Measurements from ENCODE around the gene MEAF6. TPM values are rescaled to one million over a fixed set of nuclear protein-coding genes. Genes with fewer than 3 reads are reported as not detected.
A peak's percentile ranks its signal among the peaks of the same experiment; 100 is the strongest.
"Not testable (repeated sequence)": the region's sequence is repeated elsewhere in the genome, so short reads cannot be mapped to it uniquely, and the experiment has no call there.

MEAF6 gene
- 78.2 and 83.1 TPM in 2 replicates for total RNA-seq
- long read RNA-seq, transcript MEAF6-208 (9 exons, 1,351 nt): minor isoform, 5 of 353 reads
- long read RNA-seq, transcript MEAF6-201 (7 exons, 1,525 nt): major isoform, 281 of 353 reads
- long read RNA-seq, transcript MEAF6-204 (8 exons, 2,147 nt): minor isoform, 9 of 353 reads
- long read RNA-seq, transcript MEAF6-206 (8 exons, 1,408 nt): minor isoform, 42 of 353 reads
- long read RNA-seq, partial matches to known transcripts: 3 of 353 reads
- long read RNA-seq, other reads (novel, unspliced or antisense): 12 of 353 reads

GRCh38 chr1:37514350-37515184 is at the start of gene MEAF6:
Gene MEAF6 (minus strand): TSS chr1:37514766. CDS start chr1:37514746, 20 bp downstream.
- Mint-ChIP-seq H3K9me3 (ENCODE audit: low read depth) (no peaks in the 10 kb centered on the region), H3K36me3 (ENCODE audit: insufficient read depth) (peaks cover 6% of the 10 kb centered on the region), H3K27ac (peak within 1 kb of the TSS; percentile 99), H3K4me3 (ENCODE audit: low read depth) (peak within 1 kb of the TSS; percentile 97), H3K4me1 (ENCODE audit: low read depth) (peaks cover 12% of the 10 kb centered on the region), H3K27me3 (peaks cover 2% of the 10 kb centered on the region)
- TF ChIP-seq, protein P1, sequence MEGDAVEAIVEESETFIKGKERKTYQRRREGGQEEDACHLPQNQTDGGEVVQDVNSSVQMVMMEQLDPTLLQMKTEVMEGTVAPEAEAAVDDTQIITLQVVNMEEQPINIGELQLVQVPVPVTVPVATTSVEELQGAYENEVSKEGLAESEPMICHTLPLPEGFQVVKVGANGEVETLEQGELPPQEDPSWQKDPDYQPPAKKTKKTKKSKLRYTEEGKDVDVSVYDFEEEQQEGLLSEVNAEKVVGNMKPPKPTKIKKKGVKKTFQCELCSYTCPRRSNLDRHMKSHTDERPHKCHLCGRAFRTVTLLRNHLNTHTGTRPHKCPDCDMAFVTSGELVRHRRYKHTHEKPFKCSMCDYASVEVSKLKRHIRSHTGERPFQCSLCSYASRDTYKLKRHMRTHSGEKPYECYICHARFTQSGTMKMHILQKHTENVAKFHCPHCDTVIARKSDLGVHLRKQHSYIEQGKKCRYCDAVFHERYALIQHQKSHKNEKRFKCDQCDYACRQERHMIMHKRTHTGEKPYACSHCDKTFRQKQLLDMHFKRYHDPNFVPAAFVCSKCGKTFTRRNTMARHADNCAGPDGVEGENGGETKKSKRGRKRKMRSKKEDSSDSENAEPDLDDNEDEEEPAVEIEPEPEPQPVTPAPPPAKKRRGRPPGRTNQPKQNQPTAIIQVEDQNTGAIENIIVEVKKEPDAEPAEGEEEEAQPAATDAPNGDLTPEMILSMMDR (IDR thresholded peaks at IDR 0.05; ENCODE audit: unreplicated experiment): peak; percentile 85
- DNase-seq (ENCODE audit: low spot score, unreplicated experiment): peak; percentile 78

GRCh38 chr1:37562984-37563383 is 48.4 kb upstream of the MEAF6 start:
- DNase-seq (ENCODE audit: low spot score, unreplicated experiment): no peak
- H3K27ac Mint-ChIP-seq: no peak overlapping the region
- H3K36me3 Mint-ChIP-seq (ENCODE audit: insufficient read depth): peaks cover 29% of the 10 kb centered on the region
- H3K27me3 Mint-ChIP-seq: no peaks in the 10 kb centered on the region
- TF ChIP-seq, protein P1 (IDR thresholded peaks at IDR 0.05; ENCODE audit: unreplicated experiment): no peak
- no peak overlapping the region for H3K4me3 Mint-ChIP-seq (ENCODE audit: low read depth)
- peaks cover 24% of the 10 kb centered on the region for H3K4me1 Mint-ChIP-seq (ENCODE audit: low read depth)
- no peaks in the 10 kb centered on the region for H3K9me3 Mint-ChIP-seq (ENCODE audit: low read depth)

- Mint-ChIP-seq H3K4me1 (ENCODE audit: low read depth) (peaks cover 36% of the 10 kb centered on the region), H3K9me3 (ENCODE audit: low read depth) (no peaks in the 10 kb centered on the region), H3K27ac (peak overlapping the region; percentile 34), H3K36me3 (ENCODE audit: insufficient read depth) (peaks cover 24% of the 10 kb centered on the region), H3K4me3 (ENCODE audit: low read depth) (no peak overlapping the region), H3K27me3 (no peaks in the 10 kb centered on the region)
- DNase-seq (ENCODE audit: low spot score, unreplicated experiment): no peak
- TF ChIP-seq, protein P1 (IDR thresholded peaks at IDR 0.05; ENCODE audit: unreplicated experiment): peak; percentile 36
These were observed 46.9 kb upstream of the MEAF6 start for GRCh38 chr1:37561133-37562132.

DNA sequence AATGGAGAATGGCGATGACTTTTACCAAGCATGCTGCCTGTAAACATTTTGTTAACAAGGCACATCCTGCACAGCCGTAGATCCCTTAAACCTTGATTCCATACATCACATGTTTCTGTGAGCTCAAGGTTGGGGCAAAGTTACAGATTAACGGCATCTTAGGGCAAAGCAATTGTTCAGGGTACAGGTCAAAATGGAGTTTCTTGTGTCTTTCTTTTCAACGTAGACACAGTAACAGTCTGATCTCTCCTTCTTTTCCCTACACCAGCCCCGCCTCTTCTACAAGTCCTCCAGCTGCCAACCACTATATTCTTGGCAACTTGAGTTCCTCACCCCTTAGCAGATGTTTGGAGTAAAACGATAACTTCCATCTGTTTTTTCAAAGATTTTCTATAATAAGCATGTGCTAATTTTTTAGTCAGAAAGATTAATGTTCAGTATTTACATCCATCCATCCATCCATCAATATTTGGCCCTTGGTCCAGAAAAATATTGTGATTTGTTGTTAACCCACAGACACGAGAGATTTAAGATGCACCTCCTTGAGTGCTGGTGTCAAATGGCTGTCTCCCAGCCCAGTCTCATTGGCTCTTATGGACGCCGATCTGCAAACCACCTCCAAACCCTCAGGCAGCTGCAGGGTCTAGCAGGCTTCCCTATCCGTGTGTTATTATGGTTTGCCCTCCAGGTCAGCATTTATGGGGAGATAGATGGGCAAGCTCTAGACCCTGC is 46.0 kb upstream of the MEAF6 start:
- Mint-ChIP-seq H3K4me3 (ENCODE audit: low read depth) (no peak overlapping the region), H3K4me1 (ENCODE audit: low read depth) (peaks cover 37% of the 10 kb centered on the region), H3K27ac (peak overlapping the region; percentile 64), H3K27me3 (no peaks in the 10 kb centered on the region), H3K9me3 (ENCODE audit: low read depth) (no peaks in the 10 kb centered on the region), H3K36me3 (ENCODE audit: insufficient read depth) (peaks cover 23% of the 10 kb centered on the region)
- TF ChIP-seq, protein P1 (IDR thresholded peaks at IDR 0.05; ENCODE audit: unreplicated experiment): no peak
- DNase-seq (ENCODE audit: low spot score, unreplicated experiment): no peak

GRCh38 chr1:37559957-37560379 is 45.4 kb upstream of the MEAF6 start:
- H3K36me3 Mint-ChIP-seq (ENCODE audit: insufficient read depth): peaks cover 19% of the 10 kb centered on the region
- H3K9me3 Mint-ChIP-seq (ENCODE audit: low read depth); H3K27me3 Mint-ChIP-seq; DNase-seq (ENCODE audit: low spot score, unreplicated experiment); H3K4me3 Mint-ChIP-seq (ENCODE audit: low read depth): not testable (repeated sequence)
- H3K27ac Mint-ChIP-seq: peak overlapping the region; percentile 30
- H3K4me1 Mint-ChIP-seq (ENCODE audit: low read depth): peaks cover 37% of the 10 kb centered on the region
